Activated T-helper 1 cell treated with Interleukin-2 at 50 U/mL for 16 hours (primary cell): ENCODE results near the gene SKAP2.
"Not testable (repeated sequence)": the region's sequence is repeated elsewhere in the genome, so short reads cannot be mapped to it uniquely, and the experiment has no call there.

Experiments
- DNase-seq: peaks from one replicate; pipeline ENCODE4 v3.0.0-alpha.2; 2020; ENCODE audit warnings: low read depth

Gene SKAP2

GRCh38 chr7:26857506-26858240, 6.7 kb downstream of the SKAP2 start:
- no peak for DNase-seq

GRCh38 chr7:26857170-26857505, 7.3 kb downstream of the SKAP2 start:
- DNase-seq: no peak

- no peak for DNase-seq
These were observed 8.0 kb downstream of the SKAP2 start for GRCh38 chr7:26856176-26856985.

DNA sequence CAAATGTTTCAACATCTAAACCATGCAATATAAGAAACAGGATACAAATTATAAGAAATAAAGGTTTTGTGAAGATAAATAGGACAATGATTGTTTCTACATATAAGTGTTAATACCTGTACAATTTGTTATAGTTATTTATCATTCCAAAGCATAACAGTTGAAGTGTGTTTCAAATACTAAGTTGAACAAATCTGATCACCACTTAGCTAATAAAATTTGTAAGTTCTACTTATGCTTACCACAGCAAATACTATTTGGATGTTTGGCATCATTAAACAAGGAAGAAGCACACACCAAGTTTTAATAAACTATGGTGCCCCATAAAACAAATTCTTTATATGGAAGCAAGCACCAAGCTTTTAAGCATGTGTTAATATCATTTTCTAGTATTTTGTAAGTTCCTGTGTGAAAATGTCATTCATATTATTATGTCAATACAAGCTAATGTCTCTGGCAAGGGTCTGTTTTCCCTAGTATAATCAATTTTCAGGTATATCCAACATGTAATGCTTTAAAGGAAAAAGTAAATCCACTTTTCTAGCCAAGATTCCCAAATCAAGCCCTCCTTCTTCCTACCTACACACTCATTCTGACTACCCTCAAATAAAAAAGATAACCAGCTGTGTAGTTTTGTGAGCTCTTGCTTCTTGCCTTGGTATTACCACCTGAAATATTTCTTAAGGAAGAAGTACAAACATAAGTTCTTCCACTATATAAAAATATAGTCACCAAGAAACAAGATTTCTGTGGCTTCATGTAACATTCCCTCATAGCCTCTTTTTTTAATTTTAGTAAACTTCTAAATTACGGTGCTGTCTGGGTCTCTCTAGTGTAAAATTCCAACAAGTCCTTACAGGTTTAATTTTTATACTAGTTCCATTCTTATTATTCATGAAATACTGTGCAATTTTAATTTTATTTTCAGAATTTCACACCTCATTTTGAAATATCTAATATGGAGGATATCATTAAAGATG, 9.2 kb downstream of the SKAP2 start:
- DNase-seq: no peak

- no peak for DNase-seq
These were observed 10.5 kb downstream of the SKAP2 start for GRCh38 chr7:26853788-26854393.

DNA sequence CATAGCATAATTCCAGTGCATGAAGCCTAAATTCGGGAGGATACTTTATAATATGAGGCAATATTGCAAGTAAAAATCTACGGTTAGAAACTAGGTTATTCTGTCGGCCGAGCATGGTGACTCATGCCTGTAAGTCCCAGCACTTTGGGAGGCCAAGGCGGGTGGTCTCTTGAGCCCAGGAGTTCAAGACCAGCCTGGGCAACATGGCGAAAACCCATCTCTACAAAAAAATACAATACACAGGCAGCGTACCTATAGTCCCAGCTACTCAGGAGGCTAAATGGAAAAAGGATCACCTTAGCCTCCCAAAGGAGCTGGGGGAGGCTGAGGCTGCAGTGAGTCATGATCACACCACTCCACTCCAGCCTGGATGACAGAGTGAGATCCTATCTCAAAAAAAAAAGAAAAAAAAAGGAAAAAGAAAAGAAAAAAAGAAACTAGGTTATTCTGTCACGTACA, 14.2 kb downstream of the SKAP2 start:
- no peak for DNase-seq

GRCh38 chr7:26843705-26844104, 20.7 kb downstream of the SKAP2 start:
- no peak for DNase-seq

DNA sequence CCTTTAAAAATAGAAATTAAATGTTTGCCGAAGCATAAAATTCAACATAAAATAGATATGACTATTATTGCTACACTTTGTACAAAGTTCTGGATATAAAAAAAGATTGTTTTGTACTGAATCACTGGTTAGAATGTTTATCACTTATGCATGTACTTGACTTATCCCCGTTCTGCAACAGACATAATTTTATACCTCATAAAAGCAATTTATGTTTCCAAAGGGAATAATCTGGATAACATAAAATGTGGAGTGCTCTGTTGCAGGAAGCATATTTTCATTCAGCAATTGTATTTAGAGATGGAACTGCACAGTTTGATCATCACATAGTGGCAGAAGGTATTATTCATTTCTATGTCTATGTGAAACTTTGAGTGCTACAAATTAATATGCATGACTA, 21.5 kb downstream of the SKAP2 start:
- no peak for DNase-seq

DNA sequence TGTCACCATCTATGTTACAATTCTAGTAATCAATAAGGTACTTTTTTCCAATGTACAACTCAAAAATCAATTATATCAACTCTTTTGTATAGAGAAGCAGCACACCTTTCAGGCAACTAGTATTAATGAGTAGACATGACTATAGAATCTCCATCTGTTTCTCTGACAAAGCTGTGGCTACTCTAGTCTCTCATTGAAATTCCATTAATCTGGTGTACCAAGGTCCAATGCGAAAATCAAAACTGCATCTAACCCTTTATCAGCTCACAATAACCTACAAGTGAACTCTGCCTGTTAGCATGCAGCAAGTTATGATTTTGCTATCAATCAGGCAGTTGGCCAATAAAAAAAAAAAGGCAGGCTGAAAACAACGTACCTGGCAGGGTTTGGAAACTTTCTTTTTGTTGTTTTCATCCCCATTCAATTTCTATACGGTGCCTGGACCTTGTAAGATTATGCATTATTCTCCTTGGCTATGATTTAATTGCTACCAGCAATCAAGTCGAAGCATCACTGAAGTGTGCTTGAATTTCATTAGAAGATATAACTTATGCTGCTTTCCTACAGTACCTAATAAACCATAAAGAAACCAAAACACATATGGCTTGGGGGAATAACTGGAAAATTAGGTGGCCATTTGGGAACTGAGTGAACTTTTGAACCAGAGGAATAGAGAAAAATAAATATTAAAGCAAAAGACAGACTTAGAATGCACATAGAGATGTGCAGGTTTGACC, 23.2 kb downstream of the SKAP2 start:
- no peak for DNase-seq

DNA sequence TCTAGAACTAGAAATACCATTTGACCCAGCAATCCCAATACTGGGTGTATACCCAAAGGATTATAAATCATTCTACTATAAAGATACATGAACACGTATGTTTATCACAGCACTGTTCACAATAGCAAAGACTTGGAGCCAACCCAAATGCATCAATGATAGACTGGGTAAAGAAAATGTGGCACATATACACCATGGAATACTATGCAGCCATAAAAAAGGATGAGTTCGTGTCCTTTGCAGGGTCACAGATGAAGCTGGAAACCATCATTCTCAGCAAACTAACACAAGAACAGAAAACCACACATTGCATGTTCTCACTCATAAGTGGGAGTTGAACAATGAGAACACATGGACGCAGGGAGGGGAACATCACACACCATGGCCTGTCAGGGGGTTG, 27.6 kb downstream of the SKAP2 start:
- DNase-seq: not testable (repeated sequence)

- no peak for DNase-seq
These were observed 49.0 kb downstream of the SKAP2 start for GRCh38 chr7:26815426-26815825.

- no peak for DNase-seq
These were observed 51.0 kb downstream of the SKAP2 start for GRCh38 chr7:26813432-26813831.

GRCh38 chr7:26794541-26794940, 69.8 kb downstream of the SKAP2 start:
- no peak for DNase-seq

- DNase-seq: no peak
These were observed 71.8 kb downstream of the SKAP2 start for GRCh38 chr7:26792576-26792975.

- DNase-seq: no peak
These were observed 72.4 kb downstream of the SKAP2 start for GRCh38 chr7:26792006-26792405.

DNA sequence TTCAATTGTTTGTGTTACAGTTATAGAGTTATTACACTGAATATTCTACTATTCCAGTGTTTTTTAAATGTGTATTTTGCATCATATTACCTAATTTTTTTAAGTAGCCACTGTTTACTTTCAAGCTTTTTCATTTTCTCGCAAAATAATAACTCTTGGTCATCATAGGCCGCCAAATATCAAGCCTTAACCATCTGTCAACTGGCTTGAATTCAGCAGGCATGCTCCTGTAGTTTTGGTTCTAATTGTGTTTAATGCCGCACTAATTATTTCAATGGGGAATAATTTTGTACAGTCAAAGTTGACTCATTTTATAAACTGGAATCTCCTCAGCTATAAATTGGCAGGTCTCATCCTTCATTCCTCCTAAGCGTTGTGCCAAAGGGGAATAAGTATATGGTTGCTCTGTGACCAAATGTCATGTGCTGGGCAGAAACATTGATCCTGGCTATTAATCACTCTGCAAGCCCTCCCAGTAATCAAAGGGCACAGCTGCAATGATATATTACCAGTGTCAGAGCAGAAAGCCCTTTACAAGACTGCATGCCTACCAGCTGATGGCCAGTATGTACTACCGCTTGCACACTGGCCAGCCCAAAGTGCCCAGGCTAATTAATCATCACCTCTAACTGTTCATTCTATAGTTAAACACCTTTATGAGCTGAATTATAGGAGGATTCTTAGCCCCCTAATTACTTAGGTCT, 74.8 kb downstream of the SKAP2 start:
- DNase-seq: no peak

GRCh38 chr7:26787701-26788100, 76.7 kb downstream of the SKAP2 start:
- no peak for DNase-seq

DNA sequence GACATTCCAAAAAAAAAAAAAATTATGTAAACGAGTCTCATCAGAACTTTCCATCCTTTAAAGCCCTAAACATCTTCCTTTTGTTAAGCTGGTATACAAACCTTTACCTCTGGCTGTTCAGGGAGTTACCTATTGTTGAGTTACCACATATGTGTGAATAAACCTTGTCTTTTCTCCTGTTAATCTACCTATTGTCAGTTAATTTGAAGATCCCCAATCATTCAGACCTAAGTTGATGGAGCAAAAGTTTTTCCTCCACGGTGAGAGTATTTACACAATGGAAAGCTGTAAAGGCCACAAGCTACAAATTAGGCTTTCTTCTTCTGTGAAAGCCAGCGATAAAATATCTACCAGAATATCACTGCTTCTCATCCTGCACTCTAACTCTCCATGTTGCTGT, 80.3 kb downstream of the SKAP2 start:
- DNase-seq: no peak

GRCh38 chr7:26782501-26782900, 81.9 kb downstream of the SKAP2 start:
- DNase-seq: no peak

DNA sequence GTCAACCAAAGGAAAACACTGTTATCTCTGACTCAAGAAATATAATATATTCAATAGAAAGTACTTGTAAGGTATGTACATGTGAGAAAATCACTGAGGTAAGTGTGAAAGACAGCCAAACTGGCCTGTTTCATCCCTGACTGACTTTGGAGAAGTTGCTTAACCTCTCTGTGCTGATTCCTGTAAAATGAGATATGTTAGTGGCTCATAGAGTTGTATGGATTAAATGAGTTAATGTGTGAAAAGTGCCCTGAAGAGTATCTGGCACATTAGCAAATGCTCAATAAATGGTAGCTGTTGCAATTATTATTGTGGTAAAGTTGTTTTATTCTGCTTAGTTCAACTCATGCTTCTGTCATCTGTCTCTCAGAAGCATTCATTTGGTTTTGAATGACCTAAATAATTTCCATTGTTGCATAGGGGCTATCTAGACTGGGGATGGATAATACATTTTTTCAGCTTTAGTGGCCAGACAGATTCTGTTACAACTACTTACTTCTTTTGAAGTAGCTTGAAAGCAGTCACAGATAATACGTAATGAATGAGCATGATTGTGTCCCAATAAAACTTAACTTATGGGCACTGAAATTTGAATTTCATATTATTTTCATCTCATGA, 84.3 kb downstream of the SKAP2 start:
- no peak for DNase-seq
